ENCODE data around the gene BMPR1A.

BMPR1A gene

DNA sequence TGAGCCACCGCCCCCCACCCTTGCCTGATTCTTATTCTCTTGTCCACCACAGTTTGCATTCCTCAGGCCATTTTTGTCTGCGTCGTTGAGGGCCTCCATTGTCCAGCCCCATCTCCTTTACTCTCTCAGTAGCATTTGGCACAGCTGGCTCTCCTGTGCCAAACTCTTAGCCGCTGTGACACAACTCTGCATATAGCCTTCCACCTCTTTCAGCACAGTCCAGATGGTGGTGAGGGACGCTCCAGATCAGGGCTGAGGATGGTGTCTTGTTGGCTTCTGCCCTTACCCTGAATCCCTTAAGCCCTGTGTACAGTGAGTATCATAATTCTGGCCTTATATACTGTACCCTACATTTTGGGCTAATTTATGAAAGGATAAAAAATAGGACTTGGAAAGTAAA lies 45.6 kb downstream of the BMPR1A start:
- Histone ChIP-seq H3K4me1 (ENCODE audit: insufficient read depth, poor library complexity, severe bottlenecking) (peaks cover 10% of the 10 kb centered on the region), H3K36me3 (ENCODE audit: low read depth) (no peaks in the 10 kb centered on the region), H3K9me3 (ENCODE audit: severe bottlenecking) (no peaks in the 10 kb centered on the region), H3K4me3 (ENCODE audit: severe bottlenecking) (no peak overlapping the region), H3K27me3 (ENCODE audit: insufficient read depth, poor library complexity, severe bottlenecking) (no peaks in the 10 kb centered on the region), H3K27ac (ENCODE audit: poor library complexity, severe bottlenecking) (no peak overlapping the region)
- TF ChIP-seq, protein P1, sequence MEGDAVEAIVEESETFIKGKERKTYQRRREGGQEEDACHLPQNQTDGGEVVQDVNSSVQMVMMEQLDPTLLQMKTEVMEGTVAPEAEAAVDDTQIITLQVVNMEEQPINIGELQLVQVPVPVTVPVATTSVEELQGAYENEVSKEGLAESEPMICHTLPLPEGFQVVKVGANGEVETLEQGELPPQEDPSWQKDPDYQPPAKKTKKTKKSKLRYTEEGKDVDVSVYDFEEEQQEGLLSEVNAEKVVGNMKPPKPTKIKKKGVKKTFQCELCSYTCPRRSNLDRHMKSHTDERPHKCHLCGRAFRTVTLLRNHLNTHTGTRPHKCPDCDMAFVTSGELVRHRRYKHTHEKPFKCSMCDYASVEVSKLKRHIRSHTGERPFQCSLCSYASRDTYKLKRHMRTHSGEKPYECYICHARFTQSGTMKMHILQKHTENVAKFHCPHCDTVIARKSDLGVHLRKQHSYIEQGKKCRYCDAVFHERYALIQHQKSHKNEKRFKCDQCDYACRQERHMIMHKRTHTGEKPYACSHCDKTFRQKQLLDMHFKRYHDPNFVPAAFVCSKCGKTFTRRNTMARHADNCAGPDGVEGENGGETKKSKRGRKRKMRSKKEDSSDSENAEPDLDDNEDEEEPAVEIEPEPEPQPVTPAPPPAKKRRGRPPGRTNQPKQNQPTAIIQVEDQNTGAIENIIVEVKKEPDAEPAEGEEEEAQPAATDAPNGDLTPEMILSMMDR (IDR thresholded peaks at IDR 0.05; ENCODE audit: poor library complexity, severe bottlenecking) = no peak
- ATAC-seq (ENCODE audit: low read depth) = no peak
- DNase-seq (ENCODE audit: low spot score) = no peak

DNA sequence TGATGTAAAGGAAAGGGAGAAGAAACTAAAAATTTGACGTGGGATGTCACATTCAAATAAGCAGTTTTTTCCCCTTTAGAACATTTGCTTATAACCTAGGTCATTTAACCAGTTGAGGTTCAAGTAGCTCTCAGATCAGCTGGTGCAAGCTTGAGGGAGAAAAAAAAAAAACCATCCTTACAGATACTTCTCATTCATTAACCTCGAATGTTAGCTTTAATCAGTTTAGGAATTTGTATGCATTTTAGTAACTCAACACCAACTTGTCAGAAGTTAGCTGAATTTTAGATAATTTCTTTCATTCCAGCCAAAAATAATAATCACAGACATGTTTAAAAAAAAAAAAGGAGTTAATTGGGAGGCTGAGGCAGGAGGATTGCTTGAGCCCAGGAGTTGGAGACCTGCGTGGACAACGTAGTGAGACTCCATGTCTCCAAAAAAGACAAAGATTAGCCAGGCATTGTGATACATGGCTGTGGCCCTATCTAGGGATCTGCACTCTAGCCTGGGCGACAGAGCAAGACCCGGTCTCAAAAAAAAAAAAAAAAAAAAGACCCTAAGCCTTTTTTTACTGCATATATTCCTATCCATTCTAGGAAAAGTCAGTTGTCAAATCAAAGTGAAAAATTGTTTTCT lies 46.2 kb downstream of the BMPR1A start:
- peaks cover 9% of the 10 kb centered on the region for H3K4me1 ChIP-seq (ENCODE audit: insufficient read depth, poor library complexity, severe bottlenecking)
- H3K4me3 ChIP-seq (ENCODE audit: severe bottlenecking) = no peak overlapping the region
- no peaks in the 10 kb centered on the region for H3K27me3 ChIP-seq (ENCODE audit: insufficient read depth, poor library complexity, severe bottlenecking)
- ATAC-seq (ENCODE audit: low read depth) (no peak), DNase-seq (ENCODE audit: low spot score) (no peak)
- H3K27ac ChIP-seq (ENCODE audit: poor library complexity, severe bottlenecking) = no peak overlapping the region
- H3K36me3 ChIP-seq (ENCODE audit: low read depth) = no peaks in the 10 kb centered on the region
- TF ChIP-seq, protein P1 (IDR thresholded peaks at IDR 0.05; ENCODE audit: poor library complexity, severe bottlenecking) = no peak
- no peaks in the 10 kb centered on the region for H3K9me3 ChIP-seq (ENCODE audit: severe bottlenecking)

DNA sequence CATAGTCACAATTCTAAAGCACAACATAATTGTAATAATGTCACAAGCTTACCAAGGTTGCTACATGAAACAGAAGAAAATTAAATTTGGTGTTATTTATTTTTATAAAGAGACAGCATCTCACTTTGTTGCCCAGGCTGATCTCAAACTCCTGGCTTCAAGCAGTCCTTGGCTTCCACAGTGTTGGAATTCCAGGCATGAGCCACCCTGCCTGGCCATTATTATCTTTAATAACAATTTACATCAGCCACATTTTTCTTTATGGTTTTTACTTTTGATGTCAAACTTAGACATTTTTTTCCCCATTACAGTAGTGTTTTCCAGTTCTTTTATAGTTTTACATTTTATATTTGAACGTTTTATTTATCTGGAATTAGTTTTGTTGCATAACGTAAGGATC lies 46.7 kb downstream of the BMPR1A start:
- DNase-seq (ENCODE audit: low spot score) (no peak), ATAC-seq (ENCODE audit: low read depth) (no peak)
- peaks cover 3% of the 10 kb centered on the region for H3K4me1 ChIP-seq (ENCODE audit: insufficient read depth, poor library complexity, severe bottlenecking)
- TF ChIP-seq, protein P1 (IDR thresholded peaks at IDR 0.05; ENCODE audit: poor library complexity, severe bottlenecking) = no peak
- H3K27ac ChIP-seq (ENCODE audit: poor library complexity, severe bottlenecking) = no peak overlapping the region
- H3K36me3 ChIP-seq (ENCODE audit: low read depth) = no peaks in the 10 kb centered on the region
- H3K27me3 ChIP-seq (ENCODE audit: insufficient read depth, poor library complexity, severe bottlenecking) = no peaks in the 10 kb centered on the region
- H3K4me3 ChIP-seq (ENCODE audit: severe bottlenecking) = no peak overlapping the region
- H3K9me3 ChIP-seq (ENCODE audit: severe bottlenecking) = no peaks in the 10 kb centered on the region

DNA sequence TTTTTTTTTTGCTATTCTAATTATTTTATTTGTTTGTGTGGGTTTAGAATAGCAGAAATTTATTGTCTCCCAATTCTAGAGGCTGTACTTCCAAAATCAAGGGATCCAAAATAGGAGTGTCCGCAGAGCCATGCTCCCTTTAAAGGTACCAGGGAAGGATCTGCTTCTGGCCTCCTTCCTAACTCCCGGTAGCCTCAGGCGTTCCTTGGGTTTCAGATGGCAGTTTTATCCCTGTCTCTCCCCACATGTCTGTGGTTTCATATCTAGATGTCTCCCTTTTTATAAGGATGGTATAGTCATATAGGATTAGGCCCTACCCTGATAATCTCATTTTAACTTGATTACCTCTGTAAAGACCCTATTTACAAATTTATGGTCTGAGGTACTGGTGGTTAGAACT lies 48.4 kb downstream of the BMPR1A start:
- DNase-seq (ENCODE audit: low spot score) = no peak
- Histone ChIP-seq H3K4me3 (ENCODE audit: severe bottlenecking) (no peak overlapping the region), H3K9me3 (ENCODE audit: severe bottlenecking) (no peaks in the 10 kb centered on the region), H3K36me3 (ENCODE audit: low read depth) (no peaks in the 10 kb centered on the region), H3K4me1 (ENCODE audit: insufficient read depth, poor library complexity, severe bottlenecking) (no peaks in the 10 kb centered on the region), H3K27ac (ENCODE audit: poor library complexity, severe bottlenecking) (no peak overlapping the region), H3K27me3 (ENCODE audit: insufficient read depth, poor library complexity, severe bottlenecking) (no peaks in the 10 kb centered on the region)
- no peak for ATAC-seq (ENCODE audit: low read depth)
- TF ChIP-seq, protein P1 (IDR thresholded peaks at IDR 0.05; ENCODE audit: poor library complexity, severe bottlenecking) = no peak

DNA sequence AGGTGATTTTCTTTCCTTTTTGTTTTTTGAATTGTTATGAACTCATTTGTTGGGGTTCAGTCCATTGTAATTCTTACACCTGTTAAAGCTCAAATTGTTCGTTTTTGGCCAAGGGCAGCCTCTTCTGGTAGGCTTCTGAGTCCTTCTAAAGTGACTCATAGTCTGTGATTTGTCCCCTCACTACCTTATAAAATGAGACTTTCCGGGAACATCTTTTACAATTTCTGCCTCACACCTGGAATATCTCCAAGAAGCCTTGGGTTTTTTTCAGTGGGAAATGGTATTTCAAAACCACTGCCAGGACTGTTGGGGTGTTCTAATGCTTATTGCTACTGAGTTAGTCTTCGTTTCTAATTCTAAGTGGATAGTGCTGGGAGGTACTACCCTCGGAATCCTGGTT lies 56.7 kb downstream of the BMPR1A start:
- Histone ChIP-seq H3K4me3 (ENCODE audit: severe bottlenecking) (no peak overlapping the region), H3K4me1 (ENCODE audit: insufficient read depth, poor library complexity, severe bottlenecking) (no peaks in the 10 kb centered on the region), H3K27me3 (ENCODE audit: insufficient read depth, poor library complexity, severe bottlenecking) (no peaks in the 10 kb centered on the region), H3K9me3 (ENCODE audit: severe bottlenecking) (no peaks in the 10 kb centered on the region), H3K36me3 (ENCODE audit: low read depth) (no peaks in the 10 kb centered on the region), H3K27ac (ENCODE audit: poor library complexity, severe bottlenecking) (no peak overlapping the region)
- TF ChIP-seq, protein P1 (IDR thresholded peaks at IDR 0.05; ENCODE audit: poor library complexity, severe bottlenecking) = no peak
- no peak for ATAC-seq (ENCODE audit: low read depth)
- no peak for DNase-seq (ENCODE audit: low spot score)

Measured in RWPE2 (cell line).